ENCODE results near the gene FAM229A. TPM values are rescaled to one million over a fixed set of nuclear protein-coding genes. Genes with fewer than 3 reads are reported as not detected.

Gene FAM229A
- total and polyA plus RNA-seq, 9 of the 15 experiments (the other 6 are each of a cell fraction or from before 2014, with no cell fraction given), result 0.04 to 21.6 (median 7.4) TPM

GRCh38 chr1:32394141-32394889 lies 32.0 kb upstream of the FAM229A start, which contains the start of gene BSDC1 (continued):
- TF ChIP-seq, protein P1, sequence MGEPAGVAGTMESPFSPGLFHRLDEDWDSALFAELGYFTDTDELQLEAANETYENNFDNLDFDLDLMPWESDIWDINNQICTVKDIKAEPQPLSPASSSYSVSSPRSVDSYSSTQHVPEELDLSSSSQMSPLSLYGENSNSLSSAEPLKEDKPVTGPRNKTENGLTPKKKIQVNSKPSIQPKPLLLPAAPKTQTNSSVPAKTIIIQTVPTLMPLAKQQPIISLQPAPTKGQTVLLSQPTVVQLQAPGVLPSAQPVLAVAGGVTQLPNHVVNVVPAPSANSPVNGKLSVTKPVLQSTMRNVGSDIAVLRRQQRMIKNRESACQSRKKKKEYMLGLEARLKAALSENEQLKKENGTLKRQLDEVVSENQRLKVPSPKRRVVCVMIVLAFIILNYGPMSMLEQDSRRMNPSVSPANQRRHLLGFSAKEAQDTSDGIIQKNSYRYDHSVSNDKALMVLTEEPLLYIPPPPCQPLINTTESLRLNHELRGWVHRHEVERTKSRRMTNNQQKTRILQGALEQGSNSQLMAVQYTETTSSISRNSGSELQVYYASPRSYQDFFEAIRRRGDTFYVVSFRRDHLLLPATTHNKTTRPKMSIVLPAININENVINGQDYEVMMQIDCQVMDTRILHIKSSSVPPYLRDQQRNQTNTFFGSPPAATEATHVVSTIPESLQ (CRISPR knock-in tag; IDR thresholded peaks at IDR 0.05), result 0 out of 2 replicates have a peak, but pooled peaks have one; percentile 26
- no peak for TF ChIP-seq HEY1 (CRISPR knock-in tag; IDR thresholded peaks at IDR 0.05; ENCODE audit: borderline replicate concordance)
- TF ChIP-seq ZNF561 (CRISPR knock-in tag; conservative IDR thresholded peaks at IDR 0.05), result no peak
- peak; percentile 20 to 91; a peak in 3 of 4 replicates for TF ChIP-seq ARNT (IDR thresholded peaks at IDR 0.05)
- TF ChIP-seq NFRKB (IDR thresholded peaks at IDR 0.05; ENCODE audit: low read depth), result peak; percentile 95
- TF ChIP-seq PBX2 (CRISPR knock-in tag; IDR thresholded peaks at IDR 0.05; ENCODE audit: low read depth), result no peak
- peak; percentile 93 for TF ChIP-seq PBX2 (tag; conservative IDR thresholded peaks at IDR 0.05; ENCODE audit: low read depth)
- TF ChIP-seq TBP (optimal IDR thresholded peaks at IDR 0.05; ENCODE audit: low read depth, low read length), result peak; percentile 86
- TF ChIP-seq ZNF740 (CRISPR knock-in tag; IDR thresholded peaks at IDR 0.05), result peak; percentile 50; the same call in 1 of the 2 replicates
- TF ChIP-seq ZNF740 (tag; IDR thresholded peaks at IDR 0.05), result no peak
- TF ChIP-seq BCLAF1 (IDR thresholded peaks at IDR 0.05; ENCODE audit: borderline replicate concordance in 1 of 2, control insufficient read depth in 1 of 2, low read depth in 2 of 2, low read length in 1 of 2), result peak in 1 of 2 experiments; percentile 79; a peak in 2 of 4 replicates
- TF ChIP-seq PCBP2 (IDR thresholded peaks at IDR 0.05; ENCODE audit: low read depth, low read length, poor library complexity, severe bottlenecking), result no peak
- TF ChIP-seq GTF2F1 (IDR thresholded peaks at IDR 0.05; ENCODE audit: low read depth, low read length), result peak; percentile 41; the same call in 1 of the 2 replicates

Measured in K562 (cell line).